HepG2 (cell line): ENCODE measurements around the gene SDK1.

Experiments used
- CHD2 ChIP-seq: IDR thresholded peaks from 2 replicates; pipeline ENCODE4 v1.6.1; 2011; ENCODE audit warnings: low read depth, low read length, improper control_type of control experiment
- EP300 ChIP-seq, 3 experiments: sonication (generic) in 1 of 3; formaldehyde crosslinking in 1 of 3; IDR thresholded peaks; 2 replicates each; pipeline versions ENCODE4 v1.5.1 to v1.6.1; 2011 to 2020; ENCODE audit warnings: low read depth in 2 of 3, low read length in 2 of 3, borderline replicate concordance in 1 of 3, improper control_type of control experiment in 1 of 3, mild to moderate bottlenecking in 1 of 3, missing genetic modification reagents in 1 of 3, moderate library complexity in 1 of 3
- EZH2 ChIP-seq: conservative IDR thresholded peaks from 2 replicates; pipeline ENCODE4 v1.6.1; 2012; ENCODE audit warnings: mild to moderate bottlenecking, low read depth, low read length, moderate library complexity
- FOXM1 ChIP-seq: sonication (generic); formaldehyde crosslinking; IDR thresholded peaks from 2 replicates; pipeline ENCODE4 v1.5.0; 2020; ENCODE audit warnings: missing genetic modification reagents
- GATA4 ChIP-seq: sonication (generic); IDR thresholded peaks from 2 replicates; pipeline ENCODE4 v1.6.1; 2016; ENCODE audit warnings: antibody characterized with exemption, low read depth, borderline replicate concordance
- MYC ChIP-seq: sonication (generic); formaldehyde crosslinking; IDR thresholded peaks from 2 replicates; pipeline ENCODE4 v1.9.0; 2021; ENCODE audit warnings: missing genetic modification reagents, borderline replicate concordance
- PAX8 ChIP-seq: sonication (generic); formaldehyde crosslinking; IDR thresholded peaks from 2 replicates; pipeline ENCODE4 v1.8.0; 2022; ENCODE audit warnings: mild to moderate bottlenecking, missing genetic modification reagents, borderline replicate concordance
- RAD51 ChIP-seq: fragments of 450-650 bp; IDR thresholded peaks from 2 replicates; pipeline ENCODE4 v1.6.1; 2016; ENCODE audit warnings: borderline replicate concordance
- REXO4 ChIP-seq: sonication (generic); formaldehyde crosslinking; IDR thresholded peaks from 2 replicates; pipeline ENCODE4 v1.8.0; 2022; ENCODE audit warnings: missing genetic modification reagents, mild to moderate bottlenecking, borderline replicate concordance
- STAG1 ChIP-seq: sonication (generic); formaldehyde crosslinking; IDR thresholded peaks from 2 replicates; pipeline ENCODE4 v1.4.0; 2020; ENCODE audit warnings: missing genetic modification reagents
- ZNF333 ChIP-seq: sonication (generic); formaldehyde crosslinking; IDR thresholded peaks from 2 replicates; pipeline ENCODE4 v1.4.0; 2020; ENCODE audit warnings: mild to moderate bottlenecking, missing genetic modification reagents, borderline replicate concordance
- ZNF619 ChIP-seq: sonication (generic); formaldehyde crosslinking; IDR thresholded peaks from 2 replicates; pipeline ENCODE4 v1.4.0; 2020; ENCODE audit warnings: mild to moderate bottlenecking, missing genetic modification reagents
- ZNF879 ChIP-seq: sonication (generic); formaldehyde crosslinking; IDR thresholded peaks from 2 replicates; pipeline ENCODE4 v1.8.1; 2023; ENCODE audit warnings: missing genetic modification reagents
- TF ChIP-seq, protein P1 (sequence below): sonication (generic); formaldehyde crosslinking; IDR thresholded peaks from 2 replicates; pipeline ENCODE4 v1.5.0; 2020; ENCODE audit warnings: mild to moderate bottlenecking, missing genetic modification reagents, moderate library complexity

DNA sequence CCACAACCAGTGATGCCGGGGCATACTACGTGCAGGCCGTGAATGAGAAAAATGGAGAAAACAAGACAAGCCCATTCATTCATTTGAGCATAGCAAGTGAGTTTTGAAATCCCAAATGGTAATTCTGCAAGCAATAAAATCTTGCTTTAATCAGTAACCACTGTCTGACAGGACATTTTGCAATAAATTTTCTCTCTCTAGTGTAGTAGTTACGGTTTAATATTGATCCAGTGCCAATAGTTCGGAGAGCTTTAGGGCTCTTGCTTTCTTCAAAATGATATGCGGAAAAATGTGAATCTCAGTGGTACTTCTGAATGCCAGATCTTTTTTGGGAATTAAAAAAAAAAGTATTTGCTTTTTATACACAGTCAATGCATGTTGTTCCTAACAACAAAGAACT lies 520.4 kb downstream of the SDK1 start:
- TF ChIP-seq STAG1 (CRISPR knock-in tag): no peak
- no peak for TF ChIP-seq EP300 (IDR thresholded peaks at IDR 0.05; ENCODE audit: low read depth in 2 of 2, low read length in 2 of 2)
- no peak for TF ChIP-seq EP300 (CRISPR knock-in tag; IDR thresholded peaks at IDR 0.05; ENCODE audit: borderline replicate concordance)
- TF ChIP-seq GATA4: no peak
- TF ChIP-seq REXO4 (CRISPR knock-in tag): no peak
- TF ChIP-seq ZNF879 (CRISPR knock-in tag): no peak
- no peak for TF ChIP-seq ZNF619 (CRISPR knock-in tag)
- no peak for TF ChIP-seq RAD51
- TF ChIP-seq ZNF333: no peak
- TF ChIP-seq MYC: no peak
- no peak for TF ChIP-seq CHD2
- TF ChIP-seq PAX8 (CRISPR knock-in tag): no peak
- TF ChIP-seq, protein P1, sequence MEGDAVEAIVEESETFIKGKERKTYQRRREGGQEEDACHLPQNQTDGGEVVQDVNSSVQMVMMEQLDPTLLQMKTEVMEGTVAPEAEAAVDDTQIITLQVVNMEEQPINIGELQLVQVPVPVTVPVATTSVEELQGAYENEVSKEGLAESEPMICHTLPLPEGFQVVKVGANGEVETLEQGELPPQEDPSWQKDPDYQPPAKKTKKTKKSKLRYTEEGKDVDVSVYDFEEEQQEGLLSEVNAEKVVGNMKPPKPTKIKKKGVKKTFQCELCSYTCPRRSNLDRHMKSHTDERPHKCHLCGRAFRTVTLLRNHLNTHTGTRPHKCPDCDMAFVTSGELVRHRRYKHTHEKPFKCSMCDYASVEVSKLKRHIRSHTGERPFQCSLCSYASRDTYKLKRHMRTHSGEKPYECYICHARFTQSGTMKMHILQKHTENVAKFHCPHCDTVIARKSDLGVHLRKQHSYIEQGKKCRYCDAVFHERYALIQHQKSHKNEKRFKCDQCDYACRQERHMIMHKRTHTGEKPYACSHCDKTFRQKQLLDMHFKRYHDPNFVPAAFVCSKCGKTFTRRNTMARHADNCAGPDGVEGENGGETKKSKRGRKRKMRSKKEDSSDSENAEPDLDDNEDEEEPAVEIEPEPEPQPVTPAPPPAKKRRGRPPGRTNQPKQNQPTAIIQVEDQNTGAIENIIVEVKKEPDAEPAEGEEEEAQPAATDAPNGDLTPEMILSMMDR (CRISPR knock-in tag): no peak
- no peak for TF ChIP-seq FOXM1 (CRISPR knock-in tag)
- no peak for TF ChIP-seq EZH2
